Stimulated activated CD4-positive, alpha-beta T cell treated with anti-CD3 and anti-CD28 coated beads, Interleukin-1b, Interleukin-23, amount 100 ng/mL, for 48 hours (primary cell): ENCODE results near the gene HRAS.

Source experiments
- DNase-seq: peaks from one replicate; pipeline ENCODE4 v3.0.0-alpha.2; 2020

HRAS gene

GRCh38 chr11:553083-553987 lies 18.0 kb upstream of the HRAS start:
- DNase-seq, result no peak

GRCh38 chr11:551596-551995 lies 16.2 kb upstream of the HRAS start:
- DNase-seq, result no peak

GRCh38 chr11:551131-551530 lies 15.8 kb upstream of the HRAS start:
- DNase-seq, result no peak

GRCh38 chr11:550746-551085 lies 15.3 kb upstream of the HRAS start:
- DNase-seq, result no peak

DNA sequence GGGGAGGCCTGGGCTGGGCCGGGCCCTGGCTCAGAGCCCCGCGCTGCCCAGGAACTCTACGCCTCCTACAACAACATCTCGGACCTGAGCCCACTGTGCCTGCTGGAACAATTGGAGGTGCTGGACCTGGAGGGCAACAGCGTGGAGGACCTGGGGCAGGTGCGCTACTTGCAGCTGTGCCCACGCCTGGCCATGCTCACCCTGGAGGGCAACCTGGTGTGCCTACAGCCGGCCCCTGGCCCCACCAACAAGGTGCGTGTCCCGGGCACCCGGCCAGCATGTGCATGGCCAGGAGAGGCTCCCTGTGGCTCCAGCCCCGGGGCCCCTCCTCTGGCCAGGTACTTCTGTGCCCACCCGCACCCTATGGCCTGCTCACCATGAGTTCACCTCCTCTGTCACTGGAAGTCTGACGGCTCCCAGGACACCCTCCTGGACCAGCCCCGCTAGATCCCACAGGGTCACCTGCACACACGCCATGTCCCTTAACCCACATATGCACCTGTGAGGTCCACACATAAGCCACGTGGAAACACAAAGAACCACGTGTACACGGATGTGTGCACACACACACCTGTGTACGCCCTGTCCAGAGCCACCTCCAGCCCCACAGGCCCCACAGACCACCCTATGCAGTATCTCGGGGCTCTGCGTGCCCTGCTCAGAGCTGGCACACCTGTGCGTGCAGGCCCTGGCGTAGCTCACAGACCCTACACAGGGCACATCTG lies 14.8 kb upstream of the HRAS start:
- DNase-seq, result no peak

DNA sequence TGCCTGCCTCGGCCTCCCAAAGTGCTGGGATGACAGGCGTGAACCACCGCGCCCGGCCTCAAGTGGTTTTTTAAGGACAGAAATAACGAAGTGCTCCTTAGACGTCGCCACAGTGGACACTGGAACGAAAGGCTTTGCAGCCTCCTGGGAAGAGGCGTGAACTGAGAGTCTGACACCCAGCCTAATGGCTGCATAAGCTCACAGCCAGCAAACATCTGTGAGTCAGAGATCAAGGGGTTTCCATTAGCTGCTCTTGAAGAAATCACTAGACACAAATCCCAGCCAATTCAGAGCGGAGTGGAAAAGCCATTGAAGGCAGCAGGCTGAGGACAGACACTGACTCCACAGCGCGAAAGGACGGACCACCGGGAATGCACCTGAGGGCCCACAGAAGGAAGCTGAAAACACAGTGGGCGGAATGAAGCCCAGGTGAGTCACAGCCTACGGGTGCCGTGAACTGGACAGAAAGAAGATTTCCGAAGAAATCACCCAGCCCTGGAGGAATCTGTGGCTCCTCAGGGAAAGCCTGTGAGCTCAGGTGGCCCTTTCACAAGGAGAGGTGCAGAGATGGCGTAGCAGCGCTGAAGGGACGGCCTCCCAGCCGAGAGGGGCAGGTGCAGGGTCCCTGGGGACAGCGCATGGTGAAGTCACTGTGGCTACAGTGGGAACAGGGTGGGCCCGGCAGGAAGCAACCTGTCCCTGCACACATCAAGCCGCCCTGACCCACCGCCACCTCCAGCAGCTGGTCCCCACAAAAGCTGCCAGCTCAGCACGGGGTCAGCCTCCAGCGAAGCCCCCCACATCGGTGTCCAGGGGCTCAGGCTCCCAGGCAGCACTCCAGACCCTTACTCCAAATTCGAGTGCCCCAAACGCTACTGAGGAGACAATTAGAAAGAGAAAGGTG lies 13.6 kb upstream of the HRAS start:
- DNase-seq, result no peak

DNA sequence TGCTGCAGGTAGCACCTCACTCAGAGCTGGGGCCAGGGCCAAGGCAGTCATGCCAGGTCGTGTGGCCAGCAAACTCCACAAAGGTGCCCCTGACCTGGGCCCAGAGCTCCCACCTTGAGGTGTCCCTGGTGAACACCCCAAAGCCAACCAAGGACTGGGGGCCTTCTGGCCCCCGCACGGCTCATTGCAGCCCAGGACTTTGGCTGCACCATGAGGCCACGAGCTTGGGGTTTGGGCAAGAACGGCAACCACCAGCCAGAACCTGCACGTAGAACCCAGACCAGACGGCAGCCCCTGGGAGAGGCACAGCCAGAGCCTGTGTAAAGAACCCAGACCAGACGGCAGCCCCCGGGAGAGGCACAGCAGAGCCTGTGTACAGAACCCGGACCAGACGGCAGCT lies 9.8 kb upstream of the HRAS start:
- DNase-seq, result no peak

- DNase-seq, result no peak
These were observed 9.4 kb upstream of the HRAS start for GRCh38 chr11:544817-545166.

DNA sequence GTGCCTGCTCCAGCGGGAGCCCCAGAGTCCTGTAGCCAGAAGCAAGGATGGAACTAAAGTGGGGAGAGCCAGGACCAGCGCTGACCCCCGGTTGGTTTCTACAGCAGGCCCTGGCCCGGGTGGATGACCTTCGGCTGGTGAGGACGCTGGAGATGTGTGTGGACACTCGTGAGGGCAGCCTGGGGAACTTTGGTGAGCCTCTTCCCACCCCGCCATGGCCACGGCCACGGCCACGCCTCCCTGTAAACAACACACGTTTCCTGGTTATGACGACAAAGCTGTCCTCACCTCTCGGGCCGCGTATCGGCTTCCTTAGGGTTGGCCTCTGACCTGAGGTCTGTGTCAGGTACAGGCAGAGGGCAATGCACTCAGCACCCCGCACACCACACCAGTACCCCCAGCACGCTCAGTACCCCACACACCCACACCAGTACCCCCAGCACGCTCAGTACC lies 6.1 kb upstream of the HRAS start:
- no peak for DNase-seq

DNA sequence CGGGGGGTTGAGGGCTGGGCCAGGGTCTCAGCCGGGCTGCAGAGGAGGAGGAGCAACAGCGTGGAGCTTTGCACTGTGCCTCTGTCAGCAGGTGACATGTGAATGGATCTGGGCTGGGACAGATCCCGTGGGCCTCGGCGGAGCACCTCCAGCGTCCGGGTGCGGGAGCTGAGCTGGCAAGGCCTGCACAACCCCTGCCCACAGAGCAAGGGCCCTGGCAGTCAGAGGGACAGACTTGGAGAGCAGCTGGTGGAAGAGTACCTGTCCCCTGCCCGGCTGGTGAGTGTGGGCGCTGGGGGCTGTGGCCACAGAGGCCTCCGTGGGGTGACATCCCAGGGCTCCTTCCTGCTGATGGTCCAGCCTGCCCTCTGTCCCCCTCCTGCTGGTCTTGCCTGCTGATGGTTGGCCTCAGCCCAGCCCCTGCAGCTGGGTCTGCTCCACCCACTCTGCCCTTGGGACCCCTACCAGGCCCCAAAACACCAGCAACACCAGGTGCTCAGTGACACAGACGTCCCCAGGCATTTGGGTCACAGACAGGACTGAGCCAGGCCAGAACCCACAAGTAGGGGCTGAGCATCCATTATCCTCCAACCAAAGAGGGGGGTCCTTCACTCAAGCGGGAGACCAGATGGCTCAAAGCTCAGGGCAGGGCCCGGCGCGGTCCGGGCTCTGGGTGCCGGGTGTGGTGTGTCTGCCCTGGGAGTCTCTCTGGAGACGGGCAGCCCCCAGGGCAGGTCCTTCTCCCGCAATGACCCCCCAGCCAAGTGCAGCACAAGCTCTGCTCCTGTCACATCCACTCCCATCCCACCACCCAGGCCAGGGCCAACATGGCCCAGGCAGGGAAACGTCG lies 5.4 kb upstream of the HRAS start:
- DNase-seq, result no peak

GRCh38 chr11:539971-540481 lies 4.7 kb upstream of the HRAS start:
- no peak for DNase-seq

GRCh38 chr11:538431-539051 lies 3.2 kb upstream of the HRAS start:
- no peak for DNase-seq

GRCh38 chr11:537622-538430 lies 2.5 kb upstream of the HRAS start:
- no peak for DNase-seq

DNA sequence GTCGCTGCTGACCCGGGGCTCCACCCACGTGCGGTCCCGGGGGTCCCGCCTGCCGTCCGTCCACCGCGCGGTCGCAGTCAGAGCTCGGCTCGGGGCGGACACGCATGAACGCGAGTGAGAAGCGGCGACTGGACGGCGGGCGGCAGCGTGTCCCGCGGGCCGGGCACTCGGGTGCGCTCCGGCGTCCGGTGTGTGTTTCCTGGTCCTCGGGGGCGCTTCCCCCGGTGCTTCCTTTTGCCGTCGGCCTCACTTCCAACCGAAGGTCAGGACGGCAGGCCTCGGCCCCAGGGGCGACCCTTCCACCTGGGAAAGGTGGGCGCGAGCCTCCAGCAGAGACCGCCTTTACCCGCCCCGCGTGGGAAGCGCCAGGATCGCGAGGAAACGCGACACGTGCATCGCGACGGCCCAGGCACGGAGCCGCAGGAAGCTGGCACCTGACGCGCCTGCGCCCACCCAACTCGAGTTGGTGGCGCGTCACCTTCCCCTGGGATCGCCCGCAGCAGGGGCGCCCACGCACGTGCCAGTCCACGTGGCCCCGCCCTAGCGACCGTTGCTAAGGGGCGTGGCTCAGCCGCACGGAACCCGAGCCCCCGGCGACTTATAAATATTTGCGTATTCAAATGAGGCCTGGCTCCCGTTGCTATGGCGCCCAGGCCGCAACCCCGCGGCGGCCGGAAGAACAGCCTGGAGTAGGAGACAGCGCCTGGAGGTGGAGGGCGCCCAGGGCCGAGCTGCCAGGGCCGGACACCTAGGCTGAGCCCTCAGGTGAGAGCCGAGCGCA lies 1.7 kb upstream of the HRAS start, which contains the start of gene LRRC56:
Gene LRRC56 (plus strand): TSS at position 687 of the 781 bp plus-strand sequence. CDS start 3,158 bp downstream, outside the sequence.
- DNase-seq, result peak; percentile 88

DNA sequence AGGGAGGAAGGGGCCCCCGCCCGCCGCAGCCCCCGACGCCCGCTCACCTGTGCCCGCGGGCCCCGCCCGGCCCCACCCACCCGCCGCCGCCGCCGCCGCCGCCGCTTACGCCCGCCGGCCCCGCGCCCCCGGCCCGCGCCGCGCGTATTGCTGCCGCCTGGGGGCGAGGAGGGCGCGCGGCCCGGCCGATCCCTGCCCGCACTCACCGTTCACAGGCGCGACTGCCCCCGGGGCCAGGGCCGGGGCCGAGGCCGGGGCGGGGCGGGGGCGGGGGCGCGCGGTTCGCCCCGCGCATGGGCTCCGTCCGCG lies 212 bp downstream of the HRAS start:
- DNase-seq, result no peak

DNA sequence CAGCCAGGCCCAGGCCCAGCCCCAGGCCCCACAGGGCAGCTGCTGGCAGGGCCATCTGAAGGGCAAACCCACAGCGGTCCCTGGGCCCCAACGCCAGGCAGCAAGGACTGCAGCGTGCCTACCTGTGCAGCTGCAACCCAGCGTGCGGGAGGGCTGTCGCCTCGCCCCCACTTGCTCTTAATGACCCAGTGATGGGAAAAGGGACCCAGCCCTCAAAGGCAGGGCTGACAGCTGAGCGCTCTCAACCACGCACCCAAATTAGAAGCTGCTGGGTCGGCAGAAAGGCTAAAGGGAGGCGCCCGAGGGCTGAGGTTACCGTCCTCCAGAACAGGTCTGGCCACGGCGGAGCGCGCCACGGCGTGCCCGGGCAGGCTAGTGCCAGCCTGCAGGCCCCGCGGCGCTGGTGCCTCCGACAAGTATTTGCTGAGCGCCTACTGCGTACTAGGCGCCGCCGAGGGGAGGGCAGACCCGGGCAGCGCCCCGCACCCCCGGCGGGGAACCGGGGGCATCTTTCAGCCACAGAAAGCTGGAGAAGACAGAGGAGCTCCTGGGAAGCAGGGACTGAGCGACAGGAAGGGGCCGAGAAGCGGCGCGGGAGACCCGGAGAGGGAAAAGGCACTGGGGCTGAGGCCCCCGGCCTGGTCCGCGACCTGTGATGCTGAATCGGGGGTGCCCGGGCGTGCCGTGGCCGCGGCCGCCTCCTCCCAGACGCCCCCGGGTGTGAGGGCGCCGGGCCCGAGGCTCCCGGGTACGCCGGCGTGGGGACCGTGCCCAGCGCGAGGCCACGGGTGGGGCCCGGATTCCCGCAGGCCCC lies 773 bp downstream of the HRAS start:
- DNase-seq, result no peak

GRCh38 chr11:533586-534395 lies 1.6 kb downstream of the HRAS start:
- no peak for DNase-seq

GRCh38 chr11:532986-533585 lies 2.3 kb downstream of the HRAS start:
- no peak for DNase-seq
